HCT116 (cell line): ENCODE data around the gene MYBPC1. TPM values are rescaled to one million over a fixed set of nuclear protein-coding genes. Genes with fewer than 3 reads are reported as not detected.

Source experiments
- ATAC-seq: fragments of 200-7000 bp; cut with Tn5 transposase; 2 replicates; pipeline ENCODE4 v1.9.1; 2020; ENCODE audit warnings: mild to moderate bottlenecking, moderate library complexity
- BruUV-seq: library from RNA; stranded (reverse); fragments of 400-500 nt; replicated peaks from 2 replicates; lab custom pipeline; 2021; lab: Mats Ljungman, UMichigan
- CTCF ChIA-PET: fragments of 300-600 bp; sonication (Branson Sonifier 250); formaldehyde crosslinking; loops from one replicate; lab custom pipeline; 2021; ENCODE audit warnings: antibody characterized with exemption; lab: Charles Lee
- POLR2A ChIA-PET: fragments of 300-600, 350-600 bp; sonication (Branson Sonifier 250); formaldehyde crosslinking; loops from one replicate; lab custom pipeline; 2021; ENCODE audit warnings: antibody characterized with exemption; lab: Charles Lee
- RAD21 ChIA-PET, 2 experiments: fragments of 300-600 bp; sonication (Branson Sonifier 250); formaldehyde crosslinking; loops; one replicate each; lab custom pipeline; 2023; ENCODE audit warnings: low total read pairs in 2 of 2; ENCODE audit not compliant: uncharacterized antibody in 2 of 2, unreplicated experiment in 2 of 2, low non-redundant PET in 1 of 2; lab: Charles Lee
- DNase-seq: peaks from one replicate; pipeline ENCODE4 v3.0.0-alpha.2; 2010; ENCODE audit warnings: low read depth, low spot score
- H2AFZ ChIP-seq: fragments of 200-600 bp; shearing (Covaris generic), sonication (generic); 2 replicates; pipeline ENCODE4 v1.6.1; 2017; ENCODE audit warnings: low read depth, mixed run types, mixed read lengths, antibody characterized with exemption, low read length; ENCODE audit not compliant: poor library complexity, severe bottlenecking
- H3K27ac ChIP-seq: 2 replicates; pipeline ENCODE4 v1.5.1; 2012; ENCODE audit warnings: low read depth, low read length
- H3K27me3 ChIP-seq: fragments of 200-600 bp; sonication (generic); 2 replicates; pipeline ENCODE4 v1.6.1; 2016; ENCODE audit warnings: mixed run types, low read length, mixed read lengths; ENCODE audit not compliant: insufficient read depth
- H3K36me3 ChIP-seq, 2 experiments: fragments of 200-500 bp in 1 of 2; fragments of 200-600 bp in 1 of 2; sonication (Bioruptor generic) in 1 of 2; sonication (generic) in 1 of 2; 2 replicates each; pipeline versions ENCODE4 v1.5.1 to v1.6.1; 2014 to 2016; ENCODE audit warnings: low read length in 2 of 2, inconsistent platforms in 1 of 2, mixed read lengths in 1 of 2, mixed run types in 1 of 2; ENCODE audit not compliant: insufficient read depth in 2 of 2, control insufficient read depth in 1 of 2
- H3K4me1 ChIP-seq, 2 experiments: fragments of 200-600 bp in 1 of 2; sonication (generic) in 1 of 2; 2 replicates each; pipeline versions ENCODE4 v1.5.1 to v1.6.1; 2012 to 2017; ENCODE audit warnings: low read length in 2 of 2, inconsistent platforms in 1 of 2, mild to moderate bottlenecking in 1 of 2, mixed read lengths in 1 of 2, mixed run types in 1 of 2, moderate library complexity in 1 of 2; ENCODE audit not compliant: insufficient read depth in 2 of 2, control insufficient read depth in 1 of 2
- H3K4me2 ChIP-seq: fragments of 200-600 bp; sonication (generic); 2 replicates; pipeline ENCODE4 v1.6.1; 2017; ENCODE audit warnings: mixed run types, low read length, mixed read lengths
- H3K4me3 ChIP-seq, 2 experiments: fragments of 200-600 bp in 1 of 2; sonication (generic) in 1 of 2; replicated peaks in 1 of 2; 2 replicates each; pipeline ENCODE4 v1.5.1; 2011 to 2016; ENCODE audit warnings: low read length in 2 of 2, control low read depth in 1 of 2, low read depth in 1 of 2, mild to moderate bottlenecking in 1 of 2, mixed read lengths in 1 of 2, mixed run types in 1 of 2
- H3K79me2 ChIP-seq: fragments of 200-600 bp; sonication (generic); 2 replicates; pipeline ENCODE4 v1.6.1; 2017; ENCODE audit warnings: mild to moderate bottlenecking, mixed run types, low read length, moderate library complexity, mixed read lengths; ENCODE audit not compliant: insufficient read depth
- H3K9ac ChIP-seq: fragments of 200-600 bp; sonication (generic); 2 replicates; pipeline ENCODE4 v1.6.1; 2016; ENCODE audit warnings: low read length, mixed read lengths
- H3K9me2 ChIP-seq: fragments of 200-600 bp; sonication (generic), shearing (Covaris generic); 2 replicates; pipeline ENCODE4 v1.6.1; 2017; ENCODE audit warnings: mixed run types, mild to moderate bottlenecking, moderate library complexity; ENCODE audit not compliant: insufficient read depth
- H3K9me3 ChIP-seq, 2 experiments: fragments of 200-500 bp in 1 of 2; fragments of 200-600 bp in 1 of 2; sonication (Bioruptor generic) in 1 of 2; sonication (generic) in 1 of 2; 2 replicates each; pipeline ENCODE4 v1.6.1; 2014 to 2017; ENCODE audit warnings: low read length in 2 of 2, mixed read lengths in 2 of 2, inconsistent platforms in 1 of 2, low read depth in 1 of 2, mild to moderate bottlenecking in 1 of 2, mixed run types in 1 of 2, moderate library complexity in 1 of 2; ENCODE audit not compliant: control insufficient read depth in 1 of 2, insufficient read depth in 1 of 2
- H4K20me1 ChIP-seq: fragments of 200-600 bp; sonication (generic), shearing (Covaris generic); 2 replicates; pipeline ENCODE4 v1.6.1; 2017; ENCODE audit warnings: mixed run types, mild to moderate bottlenecking, moderate library complexity; ENCODE audit not compliant: insufficient read depth
- CTCF ChIP-seq, 3 experiments: fragments of 200-600 bp in 1 of 3; sonication (generic) in 1 of 3; IDR thresholded peaks in 2 of 3; conservative IDR thresholded peaks in 1 of 3; 2 replicates each; pipeline ENCODE4 v1.5.1; 2012 to 2017; ENCODE audit warnings: low read depth in 2 of 3, low read length in 2 of 3, antibody characterized with exemption in 1 of 3, borderline replicate concordance in 1 of 3, control low read depth in 1 of 3, mild to moderate bottlenecking in 1 of 3, mixed read lengths in 1 of 3, mixed run types in 1 of 3, moderate library complexity in 1 of 3; ENCODE audit not compliant: insufficient read depth in 1 of 3
- ELF1 ChIP-seq: IDR thresholded peaks from 2 replicates; pipeline ENCODE4 v1.6.1; 2012; ENCODE audit warnings: low read depth, borderline replicate concordance
- RAD21 ChIP-seq: IDR thresholded peaks from 2 replicates; pipeline ENCODE4 v1.6.1; 2012; ENCODE audit warnings: low read depth, mild to moderate bottlenecking
- YY1 ChIP-seq: IDR thresholded peaks from 2 replicates; pipeline ENCODE4 v1.6.1; 2011; ENCODE audit warnings: low read length, low read depth, moderate library complexity, mild to moderate bottlenecking; ENCODE audit not compliant: insufficient replicate concordance; ENCODE audit errors: extremely low read depth
- intact Hi-C: fragments of 100-400 bp; cut with micrococcal nuclease; formaldehyde crosslinking; loops from 2 replicates; pipeline ENCODE4 v1.10.0; 2022
- total RNA-seq: library from RNA; stranded (reverse); gene quantifications from one replicate; pipeline ENCODE4 v1.2.1, GENCODE V29; 2021; ENCODE audit not compliant: unreplicated experiment

The MYBPC1 gene
- total RNA-seq, 1 experiment from 2014 or later, result not detected

- Histone ChIP-seq H3K4me1 (peaks cover 7 to 19% of the 10 kb centered on the region in 2 experiments; a peak in 2 of 4 replicates), H3K36me3 (no peaks in the 10 kb centered on the region), H3K9me3 (no peaks in the 10 kb centered on the region), H3K9me2 (no peaks in the 10 kb centered on the region), H3K79me2 (no peaks in the 10 kb centered on the region), H3K27ac (no peak overlapping the region), H2AFZ (no peak overlapping the region), H3K4me3 (no peak overlapping the region), H3K9ac (no peak overlapping the region), H4K20me1 (no peaks in the 10 kb centered on the region), H3K4me2 (no peak overlapping the region), H3K27me3 (no peaks in the 10 kb centered on the region)
- intact Hi-C loops, result no loop called here
- CTCF ChIA-PET, result no interaction called here
- TF ChIP-seq ELF1, result no peak
- RAD21 ChIA-PET, result no interaction called here
- no TSS peak for BruUV-seq
- no peak for DNase-seq
- no peak for ATAC-seq
- POLR2A ChIA-PET, result no interaction called here
Observed at GRCh38 chr12:101567918-101568317, 26.9 kb upstream of the MYBPC1 start.

- BruUV-seq, result no TSS peak
- POLR2A ChIA-PET, result no interaction called here
- Histone ChIP-seq H3K36me3 (no peaks in the 10 kb centered on the region), H3K4me2 (no peak overlapping the region), H3K27me3 (no peaks in the 10 kb centered on the region), H2AFZ (no peak overlapping the region), H3K9me2 (no peaks in the 10 kb centered on the region), H3K4me3 (no peak overlapping the region), H3K4me1 (peaks cover 7 to 14% of the 10 kb centered on the region in 2 experiments; a peak in 2 of 4 replicates), H3K27ac (no peak overlapping the region), H3K9me3 (no peaks in the 10 kb centered on the region)
- peak; percentile 84 for ATAC-seq
- TF ChIP-seq RAD21 (peak; percentile 53), CTCF (IDR thresholded peaks at IDR 0.05 in 2 of 3, conservative IDR thresholded peaks at IDR 0.05 in 1 of 3; ENCODE audit: borderline replicate concordance in 1 of 3, insufficient read depth in 1 of 3, low read depth in 2 of 3, low read length in 2 of 3) (peak; percentile 27 to 44 (median 41); a peak in 4 of 6 replicates), YY1 (no peak)
- TF ChIP-seq, all 23 proteins: peak for 2
- Histone ChIP-seq H3K9ac (no peak overlapping the region), H3K79me2 (no peaks in the 10 kb centered on the region), H4K20me1 (no peaks in the 10 kb centered on the region)
- RAD21 ChIA-PET, result interaction anchor here in 1 of 2 experiments (0.7 kb wide), 1 partner anchor 19 kb away, joined by 3 read pairs; no protein-coding TSS in a partner anchor
- no peak for DNase-seq
- intact Hi-C loops, result no loop called here
- CTCF ChIA-PET, result no interaction called here
Observed at GRCh38 chr12:101570047-101570446, 24.7 kb upstream of the MYBPC1 start.
